GM18505 (cell line): Measurements from ENCODE around the gene MSMB.
"Not testable (repeated sequence)": the region's sequence is repeated elsewhere in the genome, so short reads cannot be mapped to it uniquely, and the experiment has no call there.

Source experiments
- ATAC-seq: cut with Tn5 transposase; IDR thresholded peaks from one replicate; pipeline ENCODE4 v1.9.1; 2021; ENCODE audit not compliant: unreplicated experiment
- POLR2A ChIP-seq: IDR thresholded peaks from 4 replicates; pipeline ENCODE4 v1.6.1; 2011; ENCODE audit warnings: borderline replicate concordance; ENCODE audit not compliant: insufficient read depth, insufficient read length; ENCODE audit errors: extremely low read depth

MSMB gene

GRCh38 chr10:46060706-46061105 is 14.6 kb upstream of the MSMB start:
- TF ChIP-seq POLR2A = no peak
- no peak for ATAC-seq

DNA sequence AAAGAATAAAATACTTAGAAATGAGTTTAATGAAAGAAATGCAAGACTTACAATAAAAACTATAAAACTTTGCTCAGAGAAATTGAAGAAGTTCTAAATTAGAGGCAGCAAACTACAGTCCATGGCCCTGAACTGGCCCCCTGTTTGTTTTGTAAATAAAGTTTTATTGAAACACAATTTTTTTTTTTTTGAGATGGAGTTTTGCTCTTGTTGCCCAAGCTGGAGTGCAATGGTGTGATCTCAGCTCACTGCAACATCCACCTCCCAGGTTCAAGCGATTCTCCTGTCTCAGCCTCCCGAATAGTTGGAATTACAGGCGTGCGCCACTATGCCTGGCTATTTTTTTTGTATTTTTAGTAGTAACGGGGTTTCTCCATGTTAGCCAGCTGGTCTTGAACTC is 11.9 kb upstream of the MSMB start:
- not testable (repeated sequence) for ATAC-seq

- TF ChIP-seq POLR2A = no peak
These were observed 11.0 kb upstream of the MSMB start for GRCh38 chr10:46057038-46057437.

DNA sequence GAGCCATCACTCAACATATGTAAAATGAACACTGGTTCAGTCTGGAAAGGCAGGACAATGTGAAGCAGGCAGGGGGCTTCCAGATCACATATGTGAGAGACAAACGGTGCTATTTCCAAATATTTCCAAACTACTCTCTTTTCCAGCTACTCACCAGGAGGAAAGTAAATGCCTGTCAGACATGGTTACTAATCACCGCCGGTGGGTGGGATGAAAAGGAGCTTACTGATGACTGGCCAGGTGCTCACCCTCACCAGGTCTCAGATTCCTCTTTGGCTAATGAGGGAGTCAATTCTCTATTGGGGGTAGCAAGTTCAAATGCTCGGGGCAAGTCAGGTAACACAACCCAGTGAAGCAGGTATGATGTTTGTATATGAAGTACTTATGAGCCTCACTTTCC is 9.7 kb upstream of the MSMB start:
- no peak for ATAC-seq
- TF ChIP-seq POLR2A = no peak

More at GRCh38 chr10:46057038-46057437, 11.0 kb upstream of the MSMB start:
- ATAC-seq = no peak

- no peak for TF ChIP-seq POLR2A
- no peak for ATAC-seq
These were observed 7.7 kb upstream of the MSMB start for GRCh38 chr10:46053534-46054434.

DNA sequence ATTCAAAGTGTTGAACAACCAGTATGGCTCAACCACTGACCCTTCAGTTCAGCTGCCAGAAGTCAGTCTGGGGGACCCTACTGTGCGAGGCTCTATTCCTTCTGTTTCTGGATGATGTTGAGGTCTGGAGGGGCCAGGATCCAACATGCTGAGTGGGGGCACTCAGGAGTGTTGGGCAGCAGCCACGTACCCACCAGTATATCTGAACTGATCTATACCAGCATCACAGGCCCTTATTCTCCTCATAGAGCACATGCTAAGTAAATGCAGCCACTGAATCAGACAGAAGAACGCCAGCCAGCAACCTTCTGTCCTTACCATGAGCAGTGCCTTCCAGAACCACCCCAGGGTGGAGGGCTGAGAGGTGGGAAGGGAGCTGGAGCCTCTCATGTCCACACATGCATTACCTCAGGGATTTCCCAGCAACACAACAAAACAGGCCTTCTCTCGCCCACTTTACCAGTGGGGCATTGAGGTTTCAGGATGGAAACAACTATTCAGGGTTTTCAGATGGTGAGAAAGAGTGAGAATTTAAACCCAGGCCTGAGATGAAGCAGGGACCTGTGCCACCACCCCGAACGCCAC is 6.8 kb upstream of the MSMB start:
- TF ChIP-seq POLR2A = no peak
- no peak for ATAC-seq

DNA sequence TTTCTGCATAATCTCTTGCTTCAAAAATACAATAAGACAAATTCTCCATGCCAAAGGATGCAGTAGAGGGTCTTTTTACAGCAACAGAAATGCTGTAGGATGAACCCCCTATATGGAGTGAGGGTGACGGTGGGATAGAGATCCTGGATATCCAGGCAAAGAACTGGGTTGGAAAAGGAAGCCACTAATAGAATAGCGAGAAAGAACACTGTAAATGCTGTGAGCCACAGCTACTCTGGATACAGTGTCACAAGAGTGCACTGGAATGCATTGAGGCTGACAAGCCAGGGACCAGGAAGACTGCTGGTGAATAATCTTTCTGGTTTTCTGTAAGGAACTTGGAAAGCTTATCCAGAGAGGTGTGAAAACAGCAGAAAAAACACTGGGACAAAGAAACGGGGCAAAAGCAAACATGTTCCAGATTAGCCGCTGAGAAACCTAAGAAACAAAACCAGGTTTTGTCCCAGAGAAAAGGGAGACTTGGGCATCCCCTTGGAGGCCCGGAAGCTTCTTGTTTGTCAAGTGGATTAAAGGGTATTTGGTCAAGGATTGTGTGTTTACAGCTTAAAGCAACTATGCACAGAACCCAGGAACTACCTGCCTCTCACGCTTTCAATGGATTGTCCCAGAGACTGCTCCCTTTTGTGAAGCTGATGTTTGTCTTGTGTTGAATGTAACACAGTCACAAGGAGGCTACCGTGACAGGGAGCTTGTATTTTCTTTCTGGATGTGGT is 6.2 kb upstream of the MSMB start:
- TF ChIP-seq POLR2A = no peak
- no peak for ATAC-seq

DNA sequence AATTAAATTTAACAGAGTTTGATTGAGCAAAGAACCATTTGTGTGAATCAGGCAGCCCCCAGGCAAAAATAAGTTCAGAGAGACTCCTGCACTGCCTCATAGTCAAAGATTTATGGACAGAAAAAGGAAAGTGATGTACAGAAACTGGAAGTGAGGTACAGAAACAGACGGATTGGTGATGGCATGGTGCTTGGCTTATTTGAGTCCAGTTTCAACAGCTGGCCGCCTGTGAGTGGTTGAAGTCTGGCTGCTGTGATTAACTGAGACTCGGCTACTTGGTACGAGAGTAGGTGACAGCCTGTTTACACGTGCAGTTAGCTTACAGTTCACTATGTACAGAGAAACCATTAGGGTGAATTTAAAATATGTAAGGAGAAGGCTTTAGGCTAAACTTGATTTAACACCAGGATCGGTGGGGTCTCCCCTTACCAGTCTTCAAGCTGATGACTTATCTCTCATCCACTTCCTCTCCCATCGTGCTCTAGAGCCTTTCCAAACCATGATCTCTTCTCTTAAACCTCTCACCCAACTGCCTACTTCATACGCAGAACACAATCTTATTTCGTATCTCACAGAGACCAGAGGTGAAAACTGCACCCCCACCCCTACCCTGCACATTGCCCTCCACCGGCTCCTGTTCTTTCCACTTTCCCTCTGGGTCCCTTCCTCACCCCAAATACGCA is 5.0 kb upstream of the MSMB start:
- ATAC-seq = no peak
- TF ChIP-seq POLR2A = no peak

DNA sequence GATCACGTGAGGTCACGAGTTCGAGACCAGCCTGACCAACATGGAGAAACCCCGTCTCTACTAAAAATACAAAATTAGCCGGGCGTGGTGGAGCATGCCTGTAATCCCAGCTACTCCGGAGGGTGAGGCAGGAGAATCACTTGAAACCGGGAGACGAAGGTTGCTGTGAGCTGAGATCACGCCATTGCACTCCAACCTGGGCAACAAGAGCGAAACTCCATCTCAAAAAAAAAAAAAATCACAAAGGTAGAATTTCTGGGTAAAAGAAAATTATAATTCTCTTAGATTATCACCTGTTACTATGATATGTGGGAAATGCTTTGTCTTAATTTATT is 3.4 kb upstream of the MSMB start:
- not testable (repeated sequence) for ATAC-seq

- TF ChIP-seq POLR2A = no peak
- ATAC-seq = no peak
These were observed 2.1 kb upstream of the MSMB start for GRCh38 chr10:46048152-46048551.

DNA sequence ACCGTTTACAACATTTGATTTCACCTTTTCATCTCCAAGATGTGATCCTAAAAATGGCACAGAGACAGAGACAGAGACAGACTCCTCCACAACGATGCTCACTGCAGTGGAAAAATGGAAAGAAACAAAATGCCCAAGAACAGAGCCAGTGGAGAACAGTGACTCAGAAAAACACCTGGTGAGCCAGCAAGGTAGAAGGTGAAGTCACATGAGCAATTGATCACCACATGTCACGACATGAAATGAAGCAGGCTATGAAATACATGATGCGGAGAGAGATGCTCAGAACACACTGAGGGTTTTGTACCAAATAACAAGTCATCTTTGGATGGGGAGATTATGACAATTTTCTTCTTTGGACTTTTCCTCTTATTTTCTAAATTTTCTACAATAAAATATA is 3.5 kb downstream of the MSMB start:
- no peak for ATAC-seq
- TF ChIP-seq POLR2A = no peak

- no peak for TF ChIP-seq POLR2A
- ATAC-seq = no peak
These were observed 6.1 kb downstream of the MSMB start for GRCh38 chr10:46040004-46040403.

- no peak for TF ChIP-seq POLR2A
- no peak for ATAC-seq
These were observed 8.8 kb downstream of the MSMB start for GRCh38 chr10:46037107-46037825.
